Effector memory CD4-positive, alpha-beta T cell (primary cell): ENCODE data around the gene RBMS3.
"Not testable (repeated sequence)": the region's sequence is repeated elsewhere in the genome, so short reads cannot be mapped to it uniquely, and the experiment has no call there.

Source experiments
- DNase-seq, 3 donors: peaks; one replicate each; pipeline ENCODE4 v3.0.0-alpha.2; 2020
- H3K27ac ChIP-seq: 2 replicates; pipeline ENCODE4 v1.7.0; 2013; ENCODE audit warnings: mild to moderate bottlenecking, low read length, moderate library complexity; ENCODE audit not compliant: insufficient read depth, poor library complexity, severe bottlenecking
- H3K27me3 ChIP-seq: replicated peaks from 2 replicates; pipeline ENCODE4 v1.7.0; 2013; ENCODE audit warnings: mild to moderate bottlenecking, low read length; ENCODE audit not compliant: insufficient read depth, control insufficient read depth, poor library complexity, severe bottlenecking
- H3K36me3 ChIP-seq: 2 replicates; pipeline ENCODE4 v1.7.0; 2013; ENCODE audit warnings: mild to moderate bottlenecking, low read length, moderate library complexity; ENCODE audit not compliant: control insufficient read depth, insufficient read depth
- H3K4me1 ChIP-seq: 2 replicates; pipeline ENCODE4 v1.7.0; 2013; ENCODE audit warnings: low read length, mild to moderate bottlenecking; ENCODE audit not compliant: control insufficient read depth, insufficient read depth, poor library complexity, severe bottlenecking
- H3K4me3 ChIP-seq: 2 replicates; pipeline ENCODE4 v1.7.0; 2013; ENCODE audit warnings: low read length, low read depth, mild to moderate bottlenecking; ENCODE audit not compliant: insufficient read depth, poor library complexity, severe bottlenecking
- H3K9me3 ChIP-seq: 2 replicates; pipeline ENCODE4 v1.7.0; 2013; ENCODE audit warnings: mild to moderate bottlenecking, low read length, moderate library complexity; ENCODE audit not compliant: control insufficient read depth

Gene RBMS3

DNA sequence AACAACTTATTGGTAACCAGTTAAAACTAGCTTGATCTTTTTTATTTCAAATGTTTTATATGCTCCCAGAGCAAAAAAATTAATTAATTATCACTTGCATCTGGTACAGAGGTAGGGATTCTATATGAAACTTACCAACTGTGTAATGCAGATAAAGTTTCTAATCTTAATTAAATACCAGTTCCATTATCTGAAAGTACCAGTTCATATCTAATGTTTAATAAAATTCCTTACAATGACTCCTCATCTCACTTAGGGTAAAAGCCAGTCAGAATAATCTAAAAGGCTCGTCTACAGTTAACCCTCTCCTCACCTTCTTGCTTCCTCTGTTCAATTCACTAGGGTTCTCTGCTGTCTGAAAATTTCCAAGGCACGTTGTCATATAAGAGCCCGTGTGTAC is 384.8 kb downstream of the RBMS3 start:
- H3K4me3 ChIP-seq, result no peak overlapping the region
- H3K36me3 ChIP-seq, result no peaks in the 10 kb centered on the region
- no peak for DNase-seq
- no peaks in the 10 kb centered on the region for H3K9me3 ChIP-seq
- H3K27ac ChIP-seq, result no peak overlapping the region
- no peaks in the 10 kb centered on the region for H3K4me1 ChIP-seq
- H3K27me3 ChIP-seq, result no peaks in the 10 kb centered on the region

GRCh38 chr3:29668233-29668632 is 387.4 kb downstream of the RBMS3 start:
- Histone ChIP-seq H3K27me3 (no peaks in the 10 kb centered on the region), H3K36me3 (no peaks in the 10 kb centered on the region), H3K4me1 (no peaks in the 10 kb centered on the region), H3K4me3 (no peak overlapping the region), H3K9me3 (no peaks in the 10 kb centered on the region), H3K27ac (no peak overlapping the region)
- no peak for DNase-seq

- Histone ChIP-seq H3K27ac (no peak overlapping the region), H3K4me3 (no peak overlapping the region), H3K9me3 (no peaks in the 10 kb centered on the region), H3K27me3 (no peaks in the 10 kb centered on the region), H3K4me1 (no peaks in the 10 kb centered on the region), H3K36me3 (no peaks in the 10 kb centered on the region)
- no peak for DNase-seq
Measured at GRCh38 chr3:29668728-29669127, 387.9 kb downstream of the RBMS3 start.

GRCh38 chr3:29670476-29670875 is 389.6 kb downstream of the RBMS3 start:
- not testable (repeated sequence) for DNase-seq, H3K27me3 ChIP-seq, H3K36me3 ChIP-seq, H3K27ac ChIP-seq, H3K9me3 ChIP-seq, H3K4me3 ChIP-seq, H3K4me1 ChIP-seq

DNA sequence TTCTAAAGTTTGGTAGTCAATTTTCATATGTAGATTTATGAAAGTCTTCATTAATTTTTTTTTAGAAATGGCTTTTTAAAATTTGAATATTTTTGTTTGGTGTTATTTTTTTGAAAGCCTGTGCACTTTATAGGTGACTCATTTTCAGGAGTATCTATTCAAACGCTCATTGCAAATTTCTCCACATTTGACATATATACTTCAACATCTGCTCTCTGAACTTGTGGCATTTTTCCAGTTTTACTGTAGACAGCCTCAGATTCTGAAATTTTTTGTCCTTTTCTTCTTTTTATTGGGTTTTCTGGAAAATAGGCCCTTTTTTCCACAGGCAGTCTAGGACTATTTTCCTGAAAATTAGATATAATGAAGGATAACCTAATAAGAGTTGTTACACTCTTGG is 396.6 kb downstream of the RBMS3 start:
- Histone ChIP-seq H3K4me1 (no peaks in the 10 kb centered on the region), H3K9me3 (no peaks in the 10 kb centered on the region), H3K36me3 (no peaks in the 10 kb centered on the region), H3K4me3 (no peak overlapping the region), H3K27ac (no peak overlapping the region), H3K27me3 (no peaks in the 10 kb centered on the region)
- DNase-seq, result no peak

- Histone ChIP-seq H3K27me3 (no peaks in the 10 kb centered on the region), H3K36me3 (no peaks in the 10 kb centered on the region), H3K4me3 (no peak overlapping the region), H3K9me3 (no peaks in the 10 kb centered on the region), H3K27ac (no peak overlapping the region), H3K4me1 (no peaks in the 10 kb centered on the region)
- DNase-seq, result no peak
Measured at GRCh38 chr3:29679944-29680343, 399.1 kb downstream of the RBMS3 start.

GRCh38 chr3:29683018-29683993 is 402.4 kb downstream of the RBMS3 start:
- H3K9me3 ChIP-seq, result no peaks in the 10 kb centered on the region
- H3K4me3 ChIP-seq, result no peak overlapping the region
- no peak overlapping the region for H3K27ac ChIP-seq
- no peaks in the 10 kb centered on the region for H3K4me1 ChIP-seq
- no peak for DNase-seq
- H3K36me3 ChIP-seq, result no peaks in the 10 kb centered on the region
- no peaks in the 10 kb centered on the region for H3K27me3 ChIP-seq

GRCh38 chr3:29686889-29687592 is 406.2 kb downstream of the RBMS3 start:
- Histone ChIP-seq H3K9me3 (no peaks in the 10 kb centered on the region), H3K4me3 (no peak overlapping the region), H3K27ac (no peak overlapping the region), H3K27me3 (no peaks in the 10 kb centered on the region), H3K4me1 (no peaks in the 10 kb centered on the region), H3K36me3 (no peaks in the 10 kb centered on the region)
- DNase-seq, result no peak

DNA sequence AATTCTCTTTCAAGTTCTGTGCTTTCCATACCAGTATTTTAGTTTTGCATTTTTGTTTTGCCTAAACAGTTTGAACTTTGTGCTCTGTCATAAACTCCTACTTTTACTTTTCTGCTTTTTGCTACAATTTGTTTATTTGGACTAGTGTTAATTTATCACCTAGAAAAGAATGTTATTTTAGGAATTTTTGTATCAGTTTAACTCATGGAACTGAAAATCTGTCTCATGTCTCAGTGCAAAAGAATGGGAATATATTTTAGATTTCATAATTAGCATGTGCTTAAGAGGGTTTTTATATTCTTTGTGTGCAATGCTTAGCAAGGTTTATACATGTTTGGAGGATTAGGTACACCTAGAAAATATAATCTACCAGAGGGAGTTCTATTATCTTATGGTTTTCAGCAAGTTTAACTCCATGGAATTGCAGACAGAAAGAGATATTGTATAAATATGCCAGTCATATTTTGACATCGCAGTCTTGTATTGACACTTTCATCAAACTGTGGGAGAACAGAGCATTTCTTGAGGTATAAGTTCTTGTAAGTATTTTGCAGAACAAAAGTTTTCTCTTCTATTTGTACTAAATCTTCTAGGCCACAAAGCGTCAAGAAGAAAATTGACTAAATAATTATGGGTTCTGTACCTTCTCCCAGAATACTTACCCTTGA is 409.9 kb downstream of the RBMS3 start:
- Histone ChIP-seq H3K36me3 (no peaks in the 10 kb centered on the region), H3K27me3 (no peaks in the 10 kb centered on the region), H3K9me3 (no peaks in the 10 kb centered on the region), H3K27ac (no peak overlapping the region), H3K4me1 (no peaks in the 10 kb centered on the region), H3K4me3 (no peak overlapping the region)
- no peak for DNase-seq

DNA sequence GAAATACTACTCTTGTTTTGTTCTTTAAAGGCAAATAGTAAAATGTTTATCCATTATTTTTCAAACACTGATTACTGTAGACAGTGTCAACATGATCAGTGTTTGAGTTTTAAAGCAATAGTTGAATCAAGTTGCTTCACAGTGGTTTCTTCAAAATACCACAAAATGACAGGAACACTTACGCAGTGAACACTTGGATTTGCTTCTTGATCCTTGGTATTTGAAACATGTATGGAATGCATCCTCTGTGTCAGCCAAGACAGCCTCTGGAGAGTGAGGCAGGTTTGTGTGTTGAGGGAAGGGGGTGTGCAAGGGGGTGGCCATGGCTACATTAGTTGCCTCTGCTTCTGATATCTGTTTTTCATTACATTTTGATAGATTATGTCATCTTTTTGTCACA is 413.0 kb downstream of the RBMS3 start:
- no peaks in the 10 kb centered on the region for H3K4me1 ChIP-seq
- no peak for DNase-seq
- H3K4me3 ChIP-seq, result no peak overlapping the region
- H3K27me3 ChIP-seq, result no peaks in the 10 kb centered on the region
- H3K36me3 ChIP-seq, result no peaks in the 10 kb centered on the region
- H3K9me3 ChIP-seq, result no peaks in the 10 kb centered on the region
- H3K27ac ChIP-seq, result no peak overlapping the region
